ENCODE results near the gene XAF1. TPM values are rescaled to one million over a fixed set of nuclear protein-coding genes. Genes with fewer than 3 reads are reported as not detected.

The XAF1 gene
- total and polyA plus RNA-seq, 10 of the 15 experiments (the other 5 are each of a cell fraction or from before 2014, with no cell fraction given) = 16.3 to 59.1 (median 44.6) TPM

GRCh38 chr17:6779411-6779810 is 23.6 kb downstream of the XAF1 start (continued):
- TF ChIP-seq CEBPZ (IDR thresholded peaks at IDR 0.05; ENCODE audit: low read depth, low read length) = no peak

- no peaks in the 10 kb centered on the region for H3K27me3 ChIP-seq (replicated peaks in 1 of 2; ENCODE audit: control insufficient read depth in 2 of 2, insufficient read depth in 2 of 2, low read length in 1 of 2)
- no peak overlapping the region for H2AFZ ChIP-seq (ENCODE audit: control insufficient read depth, low read depth, low read length)
- no TSS peak for BruUV-seq (replicated peaks)
- H4K20me1 ChIP-seq (ENCODE audit: control insufficient read depth, insufficient read depth) = no peaks in the 10 kb centered on the region
- no peak for FAIRE-seq
- no peak for ATAC-seq
- H3K4me3 ChIP-seq = no peak overlapping the region
- intact Hi-C loops (cut with micrococcal nuclease; ENCODE audit: unreplicated experiment) = no loop called here
- SMC1A ChIA-PET (ENCODE audit: uncharacterized antibody, unreplicated experiment) = no interaction called here
- DNase-seq (ENCODE audit: low read depth, low spot score) = no peak
- H3K9ac ChIP-seq (ENCODE audit: control insufficient read depth, insufficient read depth, low read length) = no peak overlapping the region
- RAD21 ChIA-PET (ENCODE audit: unreplicated experiment) = no interaction called here
- no peak overlapping the region for H3K4me2 ChIP-seq (ENCODE audit: control insufficient read depth, insufficient read depth)
- in situ Hi-C loops (cut with MboI) = no loop called here
- H3K27ac ChIP-seq (ENCODE audit: control insufficient read depth, insufficient read depth) = no peak overlapping the region
- H3K79me2 ChIP-seq (ENCODE audit: control insufficient read depth, insufficient read depth, low read length) = no peaks in the 10 kb centered on the region
- 17% methylated on average over 8 of the region's 8 CpGs for WGBS (ENCODE audit: insufficient coverage, insufficient replicate concordance, low lambda C conversion rate, missing lambda C conversion rate)
- no peaks in the 10 kb centered on the region for H3K4me1 ChIP-seq (ENCODE audit: control insufficient read depth, insufficient read depth, low read length)
- TF ChIP-seq MEF2B (IDR thresholded peaks at IDR 0.05; ENCODE audit: partially characterized antibody, poor library complexity, severe bottlenecking) (no peak), SP1 (IDR thresholded peaks at IDR 0.05; ENCODE audit: low read depth, low read length) (no peak), MXI1 (IDR thresholded peaks at IDR 0.05; ENCODE audit: low read depth, low read length) (no peak), CBX5 (IDR thresholded peaks at IDR 0.05; ENCODE audit: low read depth) (no peak), ASH2L (IDR thresholded peaks at IDR 0.05; ENCODE audit: borderline replicate concordance, low read depth) (no peak), CHD1 (IDR thresholded peaks at IDR 0.05; ENCODE audit: low read depth, low read length) (no peak), ZZZ3 (IDR thresholded peaks at IDR 0.05; ENCODE audit: control insufficient read depth, insufficient read length, low read depth) (no peak), MEF2A (IDR thresholded peaks at IDR 0.05; ENCODE audit: insufficient read depth, low read depth, low read length) (no peak), PBX3 (IDR thresholded peaks at IDR 0.05; ENCODE audit: insufficient replicate concordance, low read depth, low read length) (no peak), RELA (IDR thresholded peaks at IDR 0.05; ENCODE audit: borderline replicate concordance, partially characterized antibody) (no peak), SMAD1 (IDR thresholded peaks at IDR 0.05; ENCODE audit: low read depth, partially characterized antibody) (no peak), TCF7 (IDR thresholded peaks at IDR 0.05; ENCODE audit: borderline replicate concordance) (no peak), NFIC (IDR thresholded peaks at IDR 0.05; ENCODE audit: low read depth, low read length) (no peak), HCFC1 (IDR thresholded peaks at IDR 0.05; ENCODE audit: low read length) (no peak), STAT3 (IDR thresholded peaks at IDR 0.05; ENCODE audit: low read depth, low read length) (no peak), PKNOX1 (IDR thresholded peaks at IDR 0.05) (no peak)
- CTCF ChIA-PET = interaction anchor here (0.6 to 0.9 kb wide), 2 partner anchors 10 to 45 kb away, joined by 3 to 4 read pairs; no protein-coding TSS in a partner anchor
- POLR2A ChIA-PET = no interaction called here
- no peaks in the 10 kb centered on the region for H3K36me3 ChIP-seq (ENCODE audit: control insufficient read depth in 2 of 2, insufficient read depth in 2 of 2, low read length in 1 of 2)
- peaks cover under 1% of the 10 kb centered on the region; the same call in 2 of the 3 replicates for H3K9me3 ChIP-seq (replicated peaks; ENCODE audit: control insufficient read depth, insufficient read depth, low read length)
These were observed 24.2 kb downstream of the XAF1 start for GRCh38 chr17:6780001-6780400.
